T-helper 2 cell treated with Interferon-gamma antibody and Interleukin-4, amounts not matched to agents 100 ng/mL and 5 ng/mL, for 36 hours (primary cell): Measurements from ENCODE around the gene L1CAM. TPM values are rescaled to one million over a fixed set of nuclear protein-coding genes. Genes with fewer than 3 reads are reported as not detected.

ENCODE experiments used
- intact Hi-C: fragments of 100-400 bp; cut with micrococcal nuclease; formaldehyde crosslinking; loops from one replicate; pipeline ENCODE4 v1.15.1; 2023
- total RNA-seq: library from RNA; stranded (reverse); gene quantifications from 2 replicates; pipeline ENCODE4 v1.2.3, GENCODE V29; 2022

The L1CAM gene
- total RNA-seq, 1 donor from 2014 or later = 6.3 TPM

DNA sequence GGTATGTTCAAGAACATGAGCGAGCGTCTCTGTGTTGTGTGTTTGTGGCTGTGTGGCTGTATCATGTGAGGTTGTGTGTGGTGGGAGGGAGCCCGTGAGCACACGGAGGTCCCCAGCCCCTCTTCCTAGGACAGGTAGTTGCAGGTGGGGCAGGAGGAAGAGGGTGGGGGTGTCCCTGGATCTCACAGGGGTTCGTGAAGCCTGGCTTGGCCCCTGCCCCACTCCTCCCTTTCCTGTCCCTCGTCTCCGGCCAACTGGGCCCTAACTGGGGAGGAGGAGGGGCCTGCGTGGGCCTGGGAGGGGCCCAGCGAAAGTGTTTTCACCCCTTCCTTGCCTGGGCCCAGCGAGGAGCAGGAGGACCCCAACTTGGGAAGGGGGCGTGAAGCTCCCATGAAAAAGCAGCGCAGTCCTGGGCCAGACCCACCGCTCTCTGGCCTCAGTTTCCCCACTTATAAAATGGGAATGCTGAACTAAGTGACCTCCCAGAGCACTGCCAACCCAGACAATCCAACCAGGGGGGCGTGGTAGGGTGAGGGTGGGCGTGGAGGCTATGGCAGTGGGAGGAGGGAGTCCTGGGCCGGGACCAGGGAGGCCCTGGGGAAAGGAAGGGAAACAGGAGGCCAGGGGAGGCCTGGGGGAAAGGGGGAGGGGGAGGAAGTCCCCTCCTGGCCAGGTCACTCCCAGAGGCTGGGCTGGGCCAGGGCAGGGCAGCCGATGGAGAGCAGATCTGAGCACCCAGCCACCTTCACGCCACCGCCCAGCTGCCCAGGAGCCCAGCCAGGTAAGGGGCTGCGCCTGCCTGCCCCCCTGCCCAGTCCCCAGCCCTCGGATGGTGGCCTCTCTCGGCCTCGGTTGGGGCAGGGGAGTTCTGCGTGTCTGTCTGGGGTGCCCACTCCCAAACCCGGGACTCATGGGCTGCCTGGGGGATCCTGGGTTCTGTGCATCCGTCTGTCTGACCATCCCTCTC is 18.3 kb upstream of the L1CAM start, which contains the start of gene AVPR2:
Gene AVPR2, plus strand, starts transcription at position 683 of the 967 bp plus-strand sequence. CDS start 473 bp downstream, outside the sequence.
- intact Hi-C loops = loop anchor here (5.0 kb wide), 1 partner anchor 112 kb away; the partner anchor contains the start of genes IDH3G and SSR4

GRCh38 chrX:153903238-153903980 is 17.4 kb upstream of the L1CAM start:
- intact Hi-C loops = loop anchor here (5.0 kb wide), 1 partner anchor 111 kb away; the partner anchor contains the start of genes IDH3G and SSR4

- intact Hi-C loops = loop anchor here (5.0 kb wide), 1 partner anchor 110 kb away; the partner anchor contains the start of genes IDH3G and SSR4
Measured at GRCh38 chrX:153902385-153902784, 16.4 kb upstream of the L1CAM start.

DNA sequence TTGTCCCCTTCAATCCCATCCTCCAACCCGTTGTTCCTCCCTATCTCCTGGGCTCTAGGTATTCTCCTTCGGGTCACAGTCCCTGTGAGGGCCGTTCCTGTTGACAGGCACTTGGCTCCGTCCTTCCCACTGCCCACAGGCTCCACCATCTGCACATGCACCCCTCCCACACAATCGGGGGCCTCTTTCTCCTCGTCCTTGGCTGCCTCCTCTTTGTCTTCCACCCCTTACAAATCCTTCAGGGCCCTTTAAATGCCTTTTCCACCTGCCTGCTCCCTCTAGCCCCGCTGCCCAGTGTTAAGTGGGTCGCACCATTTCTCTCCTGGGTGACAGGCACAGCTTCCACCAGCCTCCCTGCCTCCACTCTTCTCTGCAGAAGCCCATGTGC is 15.8 kb upstream of the L1CAM start:
- intact Hi-C loops = loop anchor here (5.0 kb wide), 1 partner anchor 109 kb away; the partner anchor contains the start of genes IDH3G and SSR4

DNA sequence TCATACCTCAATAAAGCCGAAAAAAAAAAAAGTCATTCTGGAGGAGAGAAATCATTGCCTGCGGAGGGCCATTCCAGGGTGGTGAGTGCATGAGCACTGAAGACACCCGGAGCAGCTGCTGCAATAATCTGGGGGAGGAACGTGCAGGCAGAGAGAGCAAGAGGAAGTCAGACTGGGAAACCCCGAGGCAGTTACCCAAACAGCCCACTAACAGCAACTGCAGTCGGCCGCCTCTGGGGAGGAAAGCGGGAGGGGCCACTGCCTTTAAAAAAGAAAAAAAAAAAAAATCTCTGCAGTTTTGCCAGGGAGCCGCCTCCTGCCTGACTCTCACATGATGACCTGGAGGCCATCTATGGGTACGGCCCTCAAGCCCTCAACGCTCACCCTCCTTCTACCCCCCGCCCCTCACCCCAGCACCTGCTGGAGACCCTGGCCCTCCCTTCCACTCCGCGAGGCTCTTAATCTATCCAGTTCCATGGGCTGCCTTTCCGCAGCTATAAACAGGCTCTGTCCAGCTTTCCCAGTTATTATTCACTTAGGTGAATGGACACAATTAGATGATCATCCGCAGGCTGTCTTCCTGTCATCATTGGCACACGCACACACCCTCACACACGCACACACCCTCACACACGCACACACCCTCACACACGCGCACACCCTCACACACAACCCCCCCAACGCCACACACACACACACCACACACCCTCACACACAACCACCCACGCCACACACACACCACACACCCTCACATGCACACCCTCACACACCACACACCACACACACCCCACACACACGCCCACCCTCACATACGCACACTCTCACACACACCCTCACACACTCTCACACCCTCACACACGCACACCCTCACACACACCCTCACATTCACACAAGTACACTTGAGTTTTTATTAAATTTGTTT is 15.1 kb upstream of the L1CAM start:
- intact Hi-C loops = loop anchor here (5.0 kb wide), 1 partner anchor 109 kb away; the partner anchor contains the start of genes IDH3G and SSR4

- intact Hi-C loops = no loop called here
Measured at GRCh38 chrX:153897899-153898298, 11.9 kb upstream of the L1CAM start.

DNA sequence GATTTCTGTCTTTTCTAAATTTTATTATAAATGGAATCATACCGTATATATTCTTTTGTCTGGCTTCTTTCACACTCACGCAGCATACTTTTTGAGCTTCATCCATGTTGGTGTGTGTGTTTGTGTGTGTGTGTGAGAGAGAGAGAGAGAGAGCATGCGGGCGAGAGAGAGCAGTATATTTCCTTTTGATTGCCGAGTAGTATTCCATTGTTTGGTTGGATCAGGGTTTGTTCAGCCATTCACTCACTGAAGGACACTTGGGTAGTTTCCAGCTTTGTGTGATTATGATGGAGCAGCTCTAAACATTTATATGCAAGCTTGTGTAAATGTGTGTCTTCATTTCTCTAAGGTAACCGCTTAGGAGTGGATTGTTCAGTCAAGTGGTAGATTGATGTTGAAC is 3.1 kb upstream of the L1CAM start:
- intact Hi-C loops = no loop called here

- intact Hi-C loops = no loop called here
Measured at GRCh38 chrX:153888344-153888743, 2.4 kb upstream of the L1CAM start.

DNA sequence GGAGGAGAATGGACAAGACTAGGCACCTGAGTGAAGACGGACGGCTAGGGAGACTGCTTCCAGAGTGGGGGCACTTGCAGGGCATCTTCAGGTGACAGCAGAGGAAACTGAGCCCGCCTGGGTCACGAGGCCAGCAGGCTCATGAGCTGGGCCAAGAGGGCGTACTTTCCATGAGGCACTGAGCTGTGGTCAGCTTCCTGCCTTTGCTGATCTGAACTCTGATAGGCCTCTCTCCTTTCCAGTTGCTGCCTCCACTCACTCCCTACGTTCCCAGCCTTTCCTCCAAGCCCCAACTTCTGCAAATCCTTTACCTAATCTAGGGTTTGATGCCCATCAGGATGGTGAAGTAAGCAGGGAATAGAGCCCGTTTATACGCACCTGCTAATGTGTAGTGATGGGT is 1.4 kb upstream of the L1CAM start:
- intact Hi-C loops = no loop called here

- intact Hi-C loops = no loop called here
Measured at GRCh38 chrX:153886915-153887314, 942 bp upstream of the L1CAM start.

DNA sequence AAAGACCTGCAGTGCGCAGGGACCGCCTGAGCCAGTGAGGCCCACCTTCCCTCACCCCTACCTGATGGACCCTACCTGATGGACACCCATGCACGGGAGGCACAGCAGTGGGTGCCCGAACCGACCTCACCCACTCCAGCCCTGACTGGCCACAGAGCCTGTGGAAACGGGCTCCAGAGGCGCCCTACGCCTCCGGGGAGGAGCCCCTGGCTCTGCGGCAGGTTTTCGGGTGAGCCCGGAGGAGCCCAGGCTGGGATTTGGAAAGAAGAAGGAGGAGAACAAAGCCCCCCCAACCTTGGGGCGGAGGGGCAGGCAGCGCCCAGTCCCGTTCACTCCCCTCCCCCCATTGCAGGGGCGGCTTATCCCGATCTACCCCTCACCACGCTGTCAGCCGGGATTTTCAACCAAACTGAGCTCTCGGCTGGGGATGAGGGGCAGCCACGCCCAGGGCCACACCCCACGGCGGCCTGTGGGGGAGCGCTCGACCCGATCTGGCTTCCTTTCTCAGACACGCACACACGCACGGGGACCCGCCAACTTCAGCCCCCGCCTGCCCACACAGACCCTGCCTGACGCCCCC is 675 bp downstream of the L1CAM start:
- intact Hi-C loops = no loop called here

- intact Hi-C loops = no loop called here
Measured at GRCh38 chrX:153884590-153884989, 1.4 kb downstream of the L1CAM start.

GRCh38 chrX:153884136-153884535 is 1.8 kb downstream of the L1CAM start:
- intact Hi-C loops = no loop called here

DNA sequence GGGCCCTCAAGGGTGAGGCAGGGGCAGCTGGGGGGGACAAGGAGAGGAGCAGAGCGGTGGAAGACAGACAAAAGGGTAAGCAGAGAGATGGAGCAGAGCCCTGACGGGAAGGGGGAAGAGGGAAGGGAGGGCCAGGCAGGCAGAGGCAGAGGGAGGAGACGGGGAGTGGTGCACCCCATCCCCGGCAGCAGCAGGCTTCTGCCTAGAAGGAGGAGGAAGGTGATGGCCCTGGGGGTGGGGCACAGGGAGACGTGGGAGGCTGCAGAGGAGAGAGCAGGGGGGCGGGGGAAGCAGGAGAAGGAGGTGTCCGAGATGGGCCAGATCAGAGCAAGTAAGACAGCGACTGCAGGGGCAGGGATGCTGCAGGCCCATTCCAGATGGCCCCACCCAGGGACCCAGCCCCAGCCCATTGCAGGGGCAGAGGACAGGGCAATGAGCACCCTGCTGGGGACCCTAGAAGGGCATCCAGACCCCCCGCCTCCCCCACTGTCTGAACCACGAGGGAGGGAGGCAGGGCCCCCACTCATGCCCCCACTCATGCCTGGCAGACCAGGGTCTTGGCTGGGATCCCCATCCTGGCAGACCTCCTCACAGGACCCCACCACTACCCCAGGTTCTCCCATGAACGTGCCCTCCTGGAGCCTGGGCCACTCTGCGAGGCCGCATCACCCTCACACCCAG is 2.7 kb downstream of the L1CAM start:
- intact Hi-C loops = no loop called here

DNA sequence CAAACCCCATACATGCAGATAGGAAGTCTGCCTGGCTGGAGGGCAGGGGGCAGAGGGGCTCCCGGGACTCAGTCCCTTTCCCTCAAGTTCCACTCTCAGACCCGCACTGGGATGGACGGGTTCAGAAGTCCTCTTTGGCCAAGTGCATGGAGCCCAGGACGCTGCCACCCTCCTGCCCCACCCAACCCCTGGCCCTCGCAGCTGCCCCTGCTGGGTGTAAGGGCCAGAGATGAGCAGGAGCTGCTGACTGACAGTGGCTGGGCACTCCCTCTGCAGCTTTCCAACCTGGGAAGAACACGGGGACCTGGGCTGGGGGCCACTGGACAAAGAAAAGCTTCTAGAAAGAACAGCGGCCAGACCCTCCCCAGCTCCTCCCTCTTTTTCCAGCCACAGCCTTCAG is 3.4 kb downstream of the L1CAM start:
- intact Hi-C loops = no loop called here

- intact Hi-C loops = no loop called here
Measured at GRCh38 chrX:153882086-153882498, 3.9 kb downstream of the L1CAM start.

DNA sequence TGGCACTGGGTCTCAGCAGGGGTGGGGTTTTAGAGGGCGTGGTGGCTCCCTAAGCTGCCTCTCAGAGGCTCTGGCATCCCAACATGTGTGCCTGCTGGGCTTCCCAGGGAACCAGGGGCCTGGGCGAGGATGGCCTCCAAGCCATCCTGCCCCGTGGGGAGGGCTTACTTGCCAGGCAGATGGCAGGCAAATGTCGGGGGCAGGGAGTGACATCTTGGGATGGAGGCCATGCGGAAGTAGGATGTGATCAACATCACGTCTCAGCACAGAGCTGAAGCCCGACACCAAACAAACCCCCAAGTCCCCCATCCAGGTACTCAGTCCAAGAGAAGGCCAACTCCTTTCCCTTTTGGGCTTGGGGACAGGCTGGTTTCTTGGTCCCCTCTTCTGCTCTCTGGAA is 4.7 kb downstream of the L1CAM start:
- intact Hi-C loops = no loop called here

DNA sequence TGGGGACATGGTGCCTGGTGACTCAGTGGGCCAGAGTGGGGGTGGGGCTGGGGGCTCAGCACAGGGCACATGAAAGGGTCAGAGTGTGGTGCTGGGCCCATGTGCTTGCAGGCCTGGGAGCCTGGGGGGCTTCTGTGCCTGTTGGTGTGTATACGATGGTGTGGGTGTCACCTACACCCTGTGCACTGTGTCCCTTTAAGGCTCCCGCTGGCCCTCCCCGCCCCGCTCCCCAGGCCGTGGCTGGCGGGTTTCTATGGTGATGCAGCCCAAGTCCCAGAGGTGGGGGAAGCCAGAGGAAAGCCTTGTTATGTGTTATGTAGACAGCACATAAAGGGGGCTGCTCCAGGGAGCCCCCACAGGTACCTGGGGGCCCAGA is 5.5 kb downstream of the L1CAM start:
- intact Hi-C loops = no loop called here

- intact Hi-C loops = loop anchor here (10.0 kb wide), 1 partner anchor 65 kb away; no protein-coding TSS in a partner anchor
Measured at GRCh38 chrX:153879741-153880439, 6.1 kb downstream of the L1CAM start.
